Fibroblast of lung (primary cell): ENCODE measurements around the gene CADPS.

Source experiments
- CTCF ChIP-seq, 2 donors: IDR thresholded peaks in 1 of 2; conservative IDR thresholded peaks in 1 of 2; 1 replicate in 1 of 2; 2 replicates in 1 of 2; pipeline ENCODE4 v1.5.1; 2011 to 2012; ENCODE audit warnings: low read length in 2 of 2, control low read depth in 1 of 2, inconsistent platforms in 1 of 2, low read depth in 1 of 2, mild to moderate bottlenecking in 1 of 2
- EZH2 ChIP-seq: IDR thresholded peaks from 2 replicates; pipeline ENCODE4 v1.5.1; 2012; ENCODE audit warnings: low read length, control low read depth, mild to moderate bottlenecking; ENCODE audit errors: missing control alignments

DNA sequence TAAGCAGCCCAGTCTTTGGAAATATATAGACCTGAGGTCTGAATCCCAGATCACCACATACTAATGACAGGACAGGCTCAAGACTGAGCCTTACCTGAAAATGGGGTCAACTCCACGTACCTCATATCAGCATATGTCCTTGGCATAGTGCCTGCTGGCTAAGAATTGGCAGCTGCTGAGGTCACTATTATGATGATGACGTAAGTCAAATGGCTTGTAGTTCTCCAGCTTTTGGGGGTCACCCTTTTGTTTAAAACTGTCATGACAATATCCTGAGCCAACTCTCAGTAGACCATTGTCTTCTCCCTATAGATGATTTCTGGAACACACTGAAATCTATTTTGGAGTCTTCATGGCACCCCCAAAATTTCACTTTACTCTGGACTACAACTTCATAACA is 16.8 kb upstream of the CADPS start:
- TF ChIP-seq CTCF (conservative IDR thresholded peaks at IDR 0.05 in 1 of 2, IDR thresholded peaks at IDR 0.05 in 1 of 2; ENCODE audit: low read depth in 1 of 2, low read length in 2 of 2) (no peak), EZH2 (no peak)
